ENCODE results near the gene HSPA1A. TPM values are rescaled to one million over a fixed set of nuclear protein-coding genes. Genes with fewer than 3 reads are reported as not detected.

Gene HSPA1A
- total RNA-seq, 1 experiment from 2014 or later: 57.2 TPM

DNA sequence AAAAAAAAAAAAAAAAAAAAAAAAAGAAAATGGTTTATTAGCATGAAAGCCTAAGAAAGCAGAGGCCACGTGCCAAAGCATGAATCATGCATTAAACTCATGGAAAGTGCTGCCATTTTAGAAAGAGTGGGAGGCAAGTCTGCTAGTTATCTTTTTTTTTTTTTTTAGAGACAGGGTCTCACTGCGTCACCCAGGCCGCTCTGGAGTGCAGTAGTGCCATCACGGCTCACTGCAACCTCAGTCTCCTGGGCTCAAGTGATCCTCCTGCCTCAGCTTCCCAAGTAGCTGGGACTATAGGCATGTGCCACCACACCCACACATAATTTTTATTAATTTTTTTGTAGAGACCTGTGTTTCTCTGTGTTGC, 43.4 kb upstream of the HSPA1A start (continued):
- TF ChIP-seq STAT6 (CRISPR knock-in tag; conservative IDR thresholded peaks at IDR 0.05; ENCODE audit: low read depth) (no peak), ZNF263 (CRISPR knock-in tag; IDR thresholded peaks at IDR 0.05; ENCODE audit: low read depth) (no peak), NFYB (CRISPR knock-in tag; conservative IDR thresholded peaks at IDR 0.05; ENCODE audit: low read depth) (no peak)
- TF ChIP-seq, protein P1, sequence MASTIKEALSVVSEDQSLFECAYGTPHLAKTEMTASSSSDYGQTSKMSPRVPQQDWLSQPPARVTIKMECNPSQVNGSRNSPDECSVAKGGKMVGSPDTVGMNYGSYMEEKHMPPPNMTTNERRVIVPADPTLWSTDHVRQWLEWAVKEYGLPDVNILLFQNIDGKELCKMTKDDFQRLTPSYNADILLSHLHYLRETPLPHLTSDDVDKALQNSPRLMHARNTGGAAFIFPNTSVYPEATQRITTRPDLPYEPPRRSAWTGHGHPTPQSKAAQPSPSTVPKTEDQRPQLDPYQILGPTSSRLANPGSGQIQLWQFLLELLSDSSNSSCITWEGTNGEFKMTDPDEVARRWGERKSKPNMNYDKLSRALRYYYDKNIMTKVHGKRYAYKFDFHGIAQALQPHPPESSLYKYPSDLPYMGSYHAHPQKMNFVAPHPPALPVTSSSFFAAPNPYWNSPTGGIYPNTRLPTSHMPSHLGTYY (CRISPR knock-in tag; IDR thresholded peaks at IDR 0.05): no peak

DNA sequence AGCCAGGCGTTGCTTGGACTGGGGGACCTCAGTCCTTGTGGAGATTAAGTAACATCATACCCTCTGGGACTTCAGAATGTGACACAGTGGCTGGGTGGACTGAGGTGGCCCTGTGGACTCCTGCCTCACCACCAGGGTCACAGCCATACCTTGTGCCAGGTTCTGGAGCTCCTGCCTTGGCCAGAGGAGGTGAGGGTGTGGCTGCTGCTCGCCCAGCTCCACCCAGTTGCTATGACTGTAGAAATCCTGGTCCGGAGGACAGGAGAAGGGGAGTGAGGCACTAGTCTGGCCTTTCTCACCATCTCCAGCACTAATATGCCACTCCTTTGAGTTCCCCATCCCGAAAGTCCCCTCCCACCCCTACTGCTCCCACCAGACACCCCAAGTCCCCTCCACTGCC, 40.2 kb upstream of the HSPA1A start:
- ATAC-seq (no peak), DNase-seq (ENCODE audit: low spot score) (no peak)
- Mint-ChIP-seq H3K4me3 (no peak overlapping the region), H3K27ac (peak overlapping the region; percentile 36; the same call in 1 of the 2 replicates), H3K4me1 (0 out of 2 replicates have a peak, but pooled peaks cover 2% of the 10 kb centered on the region), H3K27me3 (ENCODE audit: low read depth) (no peaks in the 10 kb centered on the region), H3K36me3 (peaks cover under 1% of the 10 kb centered on the region; the same call in 1 of the 2 replicates), H3K9me3 (no peaks in the 10 kb centered on the region)
- POLR2A ChIA-PET: interaction anchor here (1.2 kb wide), 1 partner anchor 16 kb away, joined by 3 read pairs; no protein-coding TSS in a partner anchor
- no peak for TF ChIP-seq NFE2L1 (CRISPR knock-in tag; IDR thresholded peaks at IDR 0.05)
- no peak for TF ChIP-seq ZNF416 (CRISPR knock-in tag; IDR thresholded peaks at IDR 0.05)
- TF ChIP-seq PRDM15 (CRISPR knock-in tag; IDR thresholded peaks at IDR 0.05): peak; percentile 54; the same call in 1 of the 2 replicates
- CTCF ChIA-PET: interaction anchor here (0.8 to 3.0 kb wide), 8 partner anchors 9 to 94 kb away, joined by 3 to 16 read pairs (median 6); partner anchors contain the start of genes DDAH2, HSPA1B, LY6G5C and VARS1

- Mint-ChIP-seq H3K27me3 (ENCODE audit: low read depth) (no peaks in the 10 kb centered on the region), H3K4me1 (0 out of 2 replicates have a peak, but pooled peaks cover 2% of the 10 kb centered on the region), H3K36me3 (peaks cover 6% of the 10 kb centered on the region), H3K27ac (peak overlapping the region; percentile 36), H3K4me3 (no peak overlapping the region), H3K9me3 (no peaks in the 10 kb centered on the region)
- ChIA-PET CTCF (interaction anchor here (0.8 to 1.4 kb wide), 7 partner anchors 10 to 95 kb away, joined by 3 to 10 read pairs (median 5); partner anchors contain the start of genes DDAH2, LY6G5C and VARS1), POLR2A (interaction anchor here (1.2 kb wide), 1 partner anchor 15 kb away, joined by 3 read pairs; no protein-coding TSS in a partner anchor)
- DNase-seq (ENCODE audit: low spot score) (no peak), ATAC-seq (no peak)
- TF ChIP-seq SP1 (CRISPR knock-in tag; conservative IDR thresholded peaks at IDR 0.05) (no peak), CBFB (CRISPR knock-in tag; IDR thresholded peaks at IDR 0.05; ENCODE audit: low read depth) (no peak), FOXP1 (CRISPR knock-in tag; IDR thresholded peaks at IDR 0.05; ENCODE audit: borderline replicate concordance) (no peak), OVOL2 (CRISPR knock-in tag; IDR thresholded peaks at IDR 0.05; ENCODE audit: borderline replicate concordance) (no peak), PRDM15 (CRISPR knock-in tag; IDR thresholded peaks at IDR 0.05) (no peak), E2F4 (CRISPR knock-in tag; IDR thresholded peaks at IDR 0.05; ENCODE audit: borderline replicate concordance, low read depth) (no peak)
- TF ChIP-seq, protein P1 (CRISPR knock-in tag; IDR thresholded peaks at IDR 0.05): no peak
- TF ChIP-seq, protein P2, sequence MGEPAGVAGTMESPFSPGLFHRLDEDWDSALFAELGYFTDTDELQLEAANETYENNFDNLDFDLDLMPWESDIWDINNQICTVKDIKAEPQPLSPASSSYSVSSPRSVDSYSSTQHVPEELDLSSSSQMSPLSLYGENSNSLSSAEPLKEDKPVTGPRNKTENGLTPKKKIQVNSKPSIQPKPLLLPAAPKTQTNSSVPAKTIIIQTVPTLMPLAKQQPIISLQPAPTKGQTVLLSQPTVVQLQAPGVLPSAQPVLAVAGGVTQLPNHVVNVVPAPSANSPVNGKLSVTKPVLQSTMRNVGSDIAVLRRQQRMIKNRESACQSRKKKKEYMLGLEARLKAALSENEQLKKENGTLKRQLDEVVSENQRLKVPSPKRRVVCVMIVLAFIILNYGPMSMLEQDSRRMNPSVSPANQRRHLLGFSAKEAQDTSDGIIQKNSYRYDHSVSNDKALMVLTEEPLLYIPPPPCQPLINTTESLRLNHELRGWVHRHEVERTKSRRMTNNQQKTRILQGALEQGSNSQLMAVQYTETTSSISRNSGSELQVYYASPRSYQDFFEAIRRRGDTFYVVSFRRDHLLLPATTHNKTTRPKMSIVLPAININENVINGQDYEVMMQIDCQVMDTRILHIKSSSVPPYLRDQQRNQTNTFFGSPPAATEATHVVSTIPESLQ (CRISPR knock-in tag; IDR thresholded peaks at IDR 0.05): no peak
These were observed 39.5 kb upstream of the HSPA1A start for GRCh38 chr6:31775633-31776484.

Measured in WTC11 (cell line).